Left lobe of liver (tissue), 2 donors: ENCODE data around the gene C3orf49. TPM values are rescaled to one million over a fixed set of nuclear protein-coding genes. Genes with fewer than 3 reads are reported as not detected.

Experiments used
- ATAC-seq: fragments of 200-7000 bp; cut with Tn5 transposase; one replicate; pipeline ENCODE4 v1.9.1; 2020; ENCODE audit warnings: mild to moderate bottlenecking, moderate library complexity
- DNase-seq: peaks from one replicate; pipeline ENCODE4 v3.0.0-alpha.2; 2020; ENCODE audit warnings: low spot score
- total RNA-seq: library from RNA; stranded (reverse); gene quantifications from one replicate; pipeline ENCODE4 v1.2.1, GENCODE V29; 2021
- donor health status: DM: no; HTN: no; CAD: no; lungs with moderate emphysema.
- donor health status: DM: no; HTN: yes; CAD: no.

The C3orf49 gene
- total RNA-seq, 1 donor from 2014 or later, result not detected

DNA sequence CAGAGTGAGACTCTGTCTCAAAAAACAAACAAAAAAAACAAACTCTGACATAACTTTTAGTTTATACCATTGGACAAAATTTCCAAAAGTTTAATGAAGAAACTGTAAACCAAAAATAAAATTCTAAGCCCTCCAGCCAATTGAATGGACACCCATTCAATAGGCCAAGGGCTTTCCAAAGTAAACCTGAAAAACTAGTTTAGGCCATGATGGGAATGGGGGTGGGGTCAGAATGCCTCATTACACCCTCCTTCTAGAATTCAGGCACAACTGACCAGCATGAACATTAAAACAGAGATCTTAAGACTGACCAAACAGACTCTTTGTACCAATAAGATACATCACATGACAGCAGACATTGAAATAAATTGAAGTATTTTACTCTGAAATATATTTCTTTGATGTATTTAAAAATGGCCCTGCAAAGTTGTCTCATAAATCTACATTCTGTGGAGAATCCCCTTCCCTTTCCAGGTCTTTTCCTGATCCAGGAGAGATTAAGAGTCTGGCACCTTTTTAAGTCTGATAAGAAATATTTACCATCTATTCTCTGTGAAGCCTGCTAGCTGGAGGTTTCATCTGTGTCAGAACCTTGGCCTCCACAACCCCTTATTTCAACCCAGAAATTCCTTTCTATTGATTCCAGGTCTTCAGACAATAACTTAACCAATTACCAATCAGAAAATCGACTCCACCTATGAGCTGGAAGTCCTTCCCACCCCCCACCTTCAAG lies 28.8 kb downstream of the C3orf49 start:
- no peak for ATAC-seq
- no peak for DNase-seq

DNA sequence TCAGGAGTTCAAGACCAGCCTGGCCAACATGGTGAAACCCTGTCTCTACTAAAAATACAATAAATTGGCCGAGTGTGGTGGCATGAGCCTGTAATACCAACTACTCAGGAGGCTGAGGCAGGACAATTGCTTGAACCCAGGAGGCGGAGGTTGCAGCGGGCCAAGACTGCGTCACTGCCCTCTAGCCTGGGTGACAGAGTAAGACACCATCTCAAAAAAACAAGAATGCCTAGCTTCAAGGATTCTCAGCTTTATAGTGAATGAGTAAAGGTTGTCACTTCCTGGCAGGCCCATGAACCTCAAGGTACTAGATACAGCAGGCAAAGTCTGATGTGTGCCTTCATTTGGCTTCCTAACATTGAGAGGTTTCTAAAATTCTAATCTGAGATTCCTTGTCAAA lies 30.1 kb downstream of the C3orf49 start:
- ATAC-seq, result no peak
- DNase-seq, result no peak

DNA sequence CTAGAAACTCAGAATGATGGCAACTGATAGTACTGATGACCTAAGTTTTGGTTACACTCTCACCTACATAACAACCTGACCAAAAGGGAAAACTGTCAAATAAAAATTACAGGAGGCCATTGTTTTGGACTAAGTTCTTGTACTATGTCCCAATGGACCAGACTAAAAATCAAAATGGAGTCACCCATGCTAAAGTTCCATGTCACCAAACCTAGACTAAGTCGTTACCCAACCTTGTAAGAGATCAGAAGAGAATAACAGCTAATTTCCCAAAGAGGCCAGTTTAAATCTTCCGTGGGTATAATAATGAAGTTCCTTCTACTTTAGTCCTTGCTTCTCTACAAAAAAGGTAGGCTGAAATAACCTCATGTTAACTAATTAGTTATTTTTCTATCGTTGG lies 32.2 kb downstream of the C3orf49 start:
- ATAC-seq (no peak), DNase-seq (no peak)

DNA sequence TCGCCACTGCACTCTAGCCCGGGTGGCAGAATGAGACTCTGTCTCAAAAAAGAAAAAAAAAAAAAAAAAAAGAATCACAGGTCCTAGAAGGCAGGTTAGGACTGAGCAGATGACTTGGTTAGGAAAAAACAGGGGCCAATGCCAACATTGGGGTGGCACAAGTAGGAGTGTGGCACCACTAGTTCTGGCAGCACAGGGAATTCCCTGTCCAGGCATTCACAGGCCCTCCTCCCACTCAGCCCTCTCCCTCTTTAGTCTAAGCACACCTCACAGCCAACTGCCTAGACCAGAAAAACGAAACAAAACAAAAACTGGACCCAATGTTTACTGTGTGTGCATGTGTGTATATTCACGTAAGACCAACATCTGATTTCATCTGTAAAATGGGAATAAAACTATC lies 34.0 kb downstream of the C3orf49 start:
- no peak for DNase-seq
- no peak for ATAC-seq

DNA sequence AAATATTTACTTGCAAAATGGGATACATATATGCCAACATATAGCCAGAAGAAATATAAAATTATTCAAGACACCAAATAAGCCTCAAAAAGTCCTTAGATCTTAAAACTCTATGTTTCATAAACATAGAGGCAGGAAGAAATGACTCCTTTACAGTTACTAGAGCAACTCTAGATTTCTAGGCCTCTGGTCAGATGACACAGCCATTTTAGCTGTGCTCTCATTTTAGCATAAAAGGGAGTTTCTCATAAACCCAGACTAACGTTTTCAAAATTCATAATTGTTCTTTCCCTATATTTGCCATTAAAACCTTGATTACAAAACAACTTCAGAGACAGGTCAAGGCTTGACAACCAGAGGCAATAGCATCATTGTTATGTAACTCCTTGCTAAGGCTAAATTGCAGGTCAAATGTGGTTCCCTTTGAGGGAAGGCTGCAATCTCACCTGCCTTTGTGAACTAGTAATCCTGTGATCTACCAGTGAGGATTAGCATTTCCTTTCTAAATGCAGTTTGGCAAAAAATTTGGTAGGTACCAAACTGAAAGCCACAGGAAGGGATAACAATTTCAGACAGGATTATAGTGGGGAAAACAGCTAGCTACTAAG lies 36.3 kb downstream of the C3orf49 start:
- DNase-seq, result no peak
- ATAC-seq, result peak; percentile 82

DNA sequence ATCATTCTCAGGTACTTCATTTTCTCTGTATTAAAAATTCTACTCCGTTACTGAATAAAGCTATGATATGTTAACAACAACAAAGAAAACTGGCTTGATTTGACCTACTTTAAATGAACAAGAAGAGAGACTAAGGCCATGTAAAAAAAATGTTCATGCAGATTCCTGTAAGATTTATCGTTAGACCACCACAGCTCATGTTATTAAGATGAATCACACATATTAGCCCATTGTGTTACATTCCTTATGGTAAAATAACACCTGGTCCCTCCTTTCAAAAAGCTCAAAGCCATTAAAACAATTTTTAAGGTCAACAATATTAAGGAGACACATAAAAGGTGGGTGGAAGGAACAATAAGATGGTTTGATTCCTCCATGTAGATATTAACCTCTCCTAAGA lies 38.2 kb downstream of the C3orf49 start:
- no peak for DNase-seq
- no peak for ATAC-seq

DNA sequence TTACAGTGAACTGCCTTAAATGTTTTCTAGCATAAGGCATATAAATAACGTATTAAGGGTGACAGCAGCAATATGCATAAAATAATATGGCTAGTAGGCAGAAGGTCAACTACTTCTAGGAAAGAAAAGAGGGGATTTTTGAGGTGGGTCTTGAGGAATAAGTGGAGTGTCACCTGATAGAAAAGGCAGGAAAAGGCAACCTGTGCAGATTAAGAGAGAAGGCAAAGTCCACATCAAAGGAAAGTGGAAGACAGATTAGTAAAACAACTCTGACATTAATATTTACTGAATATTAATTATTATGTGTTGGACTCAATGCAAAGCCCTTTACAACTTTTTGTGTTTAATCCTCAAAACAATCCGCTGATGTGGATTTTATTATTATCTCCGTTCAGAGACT lies 41.7 kb downstream of the C3orf49 start:
- DNase-seq (no peak), ATAC-seq (no peak)

DNA sequence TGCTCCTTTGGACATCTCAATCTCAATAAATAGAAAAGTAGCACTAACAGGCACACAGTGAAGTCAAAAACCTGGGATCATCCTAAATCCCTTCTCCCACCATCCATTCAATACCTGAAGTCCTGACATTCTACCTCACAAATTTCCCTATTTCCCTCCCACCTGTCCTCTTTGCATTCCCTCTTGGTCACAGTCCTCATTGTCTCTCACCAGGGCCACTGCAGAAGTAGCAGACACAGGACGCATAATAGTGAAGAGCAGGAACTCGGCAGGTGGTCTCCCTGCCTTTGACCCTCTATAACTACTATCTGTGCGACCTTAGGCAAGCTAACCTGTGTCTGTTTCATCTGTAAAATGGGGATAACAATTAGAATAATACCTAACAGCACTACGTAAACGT lies 42.2 kb downstream of the C3orf49 start:
- DNase-seq (no peak), ATAC-seq (no peak)

DNA sequence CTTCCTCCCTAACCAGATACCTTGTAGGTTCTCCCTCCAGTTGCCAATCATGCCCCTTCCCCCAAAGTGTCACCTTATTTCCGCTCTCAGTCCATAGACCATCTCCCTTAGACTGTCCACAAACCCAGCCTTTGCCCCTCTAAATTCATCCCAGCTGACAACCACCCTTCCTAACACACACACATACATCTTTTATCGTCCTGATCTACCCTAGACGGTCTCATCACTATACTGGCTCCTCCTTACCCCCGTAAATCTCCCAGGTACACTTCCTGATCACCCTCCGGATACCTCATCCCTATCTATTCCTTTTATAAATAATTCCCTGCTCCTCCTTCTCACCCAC lies 43.7 kb downstream of the C3orf49 start:
- no peak for DNase-seq
- no peak for ATAC-seq

DNA sequence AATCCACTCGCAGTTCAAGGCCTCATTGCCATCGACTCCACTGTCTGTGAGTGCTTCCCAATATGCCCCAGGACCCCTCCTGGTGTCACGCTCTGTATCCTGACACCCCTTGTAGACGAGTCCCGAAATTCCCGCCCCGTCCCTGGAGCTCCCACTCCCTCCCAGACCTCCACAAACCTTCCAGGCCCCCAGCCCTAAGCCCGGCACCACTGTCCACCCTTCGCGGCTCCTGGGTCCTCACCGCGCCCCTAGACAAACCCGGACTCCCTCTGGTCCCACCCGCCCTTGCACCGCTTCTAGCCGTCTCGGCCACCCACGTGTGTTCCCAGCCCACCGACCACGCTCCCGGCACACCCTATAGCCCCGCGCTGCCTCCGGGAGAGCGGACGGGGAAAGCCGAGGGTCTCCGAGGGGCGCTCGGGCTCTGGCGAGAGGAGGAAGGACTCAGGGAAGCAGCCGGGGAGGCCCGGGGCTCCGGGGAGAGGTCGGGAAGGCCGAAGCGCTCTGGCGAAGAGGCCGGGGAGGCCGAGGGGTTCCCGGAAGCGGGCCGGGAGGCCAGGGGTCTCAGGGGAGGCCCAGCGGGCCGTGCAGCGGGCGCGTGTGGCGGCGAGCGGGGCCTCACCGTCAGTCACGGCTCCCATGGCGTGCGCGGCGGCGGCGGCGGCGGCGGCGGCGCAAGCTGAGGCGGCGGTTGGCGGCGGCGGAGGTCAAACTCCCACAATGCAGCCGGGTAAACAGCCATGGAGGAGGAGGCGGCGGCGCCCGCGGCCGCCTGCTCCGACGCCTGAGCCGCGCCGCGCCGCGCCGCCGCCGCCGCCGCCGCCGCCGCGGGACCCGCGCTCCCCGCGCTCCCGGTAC lies 44.3 kb downstream of the C3orf49 start, which contains the start of the genes ATXN7 and THOC7:
Gene ATXN7 (plus strand): TSS at position 718 of the 858 bp plus-strand sequence. CDS start 48,732 bp downstream, outside the sequence.
Gene THOC7 (minus strand): TSS at position 656 of the 858 bp plus-strand sequence. CDS start 15 bp downstream, at position 641.
- ATAC-seq (peak; percentile 87), DNase-seq (peak; percentile 81)

DNA sequence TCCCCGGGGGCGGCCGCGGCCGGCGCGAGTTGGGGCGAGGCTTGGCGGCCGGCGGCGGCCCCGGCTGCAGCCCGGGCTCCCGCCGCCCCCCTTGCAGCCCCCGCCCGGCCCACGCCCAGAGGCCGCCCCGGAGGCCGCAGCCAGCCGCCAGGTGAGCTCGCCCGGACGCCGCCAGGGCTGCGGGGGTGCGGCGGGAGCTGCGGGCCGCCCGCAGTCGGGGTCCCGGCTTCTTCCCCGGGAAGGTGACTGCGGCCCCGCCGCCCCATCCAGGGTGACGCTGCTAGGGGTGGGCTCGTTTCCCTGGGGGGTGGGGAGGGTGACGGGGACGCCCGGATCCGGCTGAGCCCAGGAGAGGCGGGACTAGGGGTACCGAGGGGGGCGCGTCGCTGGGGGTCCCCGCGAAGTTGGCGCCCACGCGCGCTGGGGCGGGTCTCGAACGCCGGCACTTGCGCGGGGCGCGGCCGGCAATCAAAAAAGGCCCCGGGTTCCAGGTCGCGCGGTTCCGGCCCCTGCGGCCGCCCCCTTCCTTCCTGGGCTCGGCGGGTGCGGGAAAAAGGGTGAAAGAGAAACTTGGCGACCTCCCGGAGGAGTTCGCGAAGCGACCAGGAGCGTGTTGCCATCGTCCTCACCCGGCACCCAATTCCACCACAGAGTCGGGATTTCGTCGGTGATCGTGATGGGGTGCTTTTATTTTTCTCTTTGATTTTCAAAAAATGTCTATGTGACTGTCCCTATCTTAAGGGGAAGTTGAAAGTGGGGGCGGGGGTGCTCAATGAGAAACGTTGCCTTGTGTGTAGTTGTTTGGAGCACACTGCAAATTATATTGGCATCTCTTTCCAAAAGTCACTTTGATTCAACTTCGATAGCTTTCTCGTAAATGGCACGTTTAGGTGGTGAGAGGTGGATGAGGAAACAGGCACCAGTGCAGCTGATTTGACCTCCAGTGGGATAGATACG lies 45.2 kb downstream of the C3orf49 start:
- ATAC-seq (peak; percentile 76), DNase-seq (peak; percentile 63)

DNA sequence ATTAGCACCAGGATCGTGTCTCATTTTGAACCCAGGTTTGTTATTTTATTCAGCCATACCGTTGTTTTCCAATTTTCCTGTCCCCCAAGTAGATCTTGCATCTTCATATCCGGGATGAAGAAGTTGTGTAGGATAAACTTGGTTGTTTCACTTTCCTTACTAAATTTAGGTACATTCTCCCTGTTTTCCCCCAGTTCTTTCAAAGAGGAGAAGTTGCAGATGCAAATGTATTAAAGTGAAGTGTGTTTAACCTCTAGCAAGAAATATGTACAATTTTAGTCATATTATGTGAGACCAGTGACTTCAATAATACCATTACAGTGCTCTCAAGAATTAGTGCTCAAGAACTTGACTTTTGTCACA lies 45.8 kb downstream of the C3orf49 start:
- no peak for ATAC-seq
- DNase-seq, result no peak

DNA sequence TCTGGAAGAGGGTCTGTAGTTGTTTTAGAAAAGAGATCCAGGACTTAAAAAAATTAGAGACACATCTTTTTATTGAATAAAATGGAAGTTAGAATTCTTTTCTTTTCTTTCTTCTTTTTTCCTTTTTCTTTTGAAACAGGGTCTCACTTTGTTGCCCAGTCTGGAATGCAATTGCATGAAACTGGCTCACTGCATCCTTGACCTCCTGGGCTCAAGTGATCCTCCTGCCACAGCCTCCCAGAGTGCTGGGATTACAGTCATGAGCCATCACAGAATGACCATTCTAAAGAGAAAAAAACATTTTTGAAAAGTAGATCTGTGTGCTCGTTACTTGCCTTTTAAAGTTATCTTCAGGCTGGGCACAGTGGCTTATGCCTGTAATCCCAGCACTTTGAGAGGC lies 48.1 kb downstream of the C3orf49 start:
- ATAC-seq (no peak), DNase-seq (no peak)

DNA sequence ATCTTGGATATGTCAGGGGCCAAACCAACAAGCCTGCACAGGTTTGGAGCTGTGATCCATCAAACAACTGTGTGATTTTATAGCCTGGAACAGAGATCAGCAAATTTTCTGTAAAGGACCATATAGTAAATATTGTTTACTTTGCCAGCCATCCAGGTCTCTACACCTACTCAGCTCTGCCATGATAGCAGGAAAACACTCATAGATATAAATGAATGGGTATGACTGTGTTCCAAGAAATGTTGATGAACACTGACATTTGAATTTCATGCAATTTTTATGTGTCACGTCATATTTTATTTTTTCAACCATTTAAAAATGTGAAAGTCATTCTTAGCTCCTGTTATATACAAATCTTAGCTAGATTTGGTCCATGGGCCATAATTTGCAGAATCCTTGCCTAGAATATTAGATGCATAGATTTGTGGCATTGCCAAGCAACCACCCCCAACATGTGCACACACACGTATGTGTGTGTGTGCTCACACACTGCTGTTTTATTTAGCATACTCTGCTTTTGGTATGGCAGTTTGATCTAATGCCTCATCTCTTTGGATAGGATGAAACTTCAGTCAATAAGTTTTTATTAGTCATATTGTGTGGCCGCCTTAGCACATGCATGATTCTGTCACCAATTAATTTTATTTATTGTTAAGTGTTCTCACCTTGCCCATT lies 51.0 kb downstream of the C3orf49 start:
- ATAC-seq, result no peak

DNA sequence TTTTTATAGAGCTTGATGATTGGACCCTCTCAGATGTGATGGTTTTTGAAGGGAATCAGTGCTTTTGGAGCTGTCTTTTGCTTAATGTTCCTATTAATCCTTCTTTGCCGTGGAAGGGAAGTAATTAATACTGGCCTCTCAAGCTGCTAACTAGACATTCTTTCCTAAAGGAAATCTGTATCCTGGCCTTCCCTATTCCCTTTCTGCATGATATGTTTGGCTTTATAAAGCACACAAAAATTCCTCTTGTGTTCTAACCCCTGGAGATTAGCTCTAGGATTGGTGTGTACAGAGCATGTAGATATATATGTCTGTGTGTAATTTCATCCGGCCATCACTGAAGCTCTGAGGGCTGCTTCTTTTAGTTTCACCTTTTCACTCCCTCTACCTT lies 51.5 kb downstream of the C3orf49 start:
- DNase-seq, result no peak
- no peak for ATAC-seq

More for the DNA sequence above, 51.0 kb downstream of the C3orf49 start:
- DNase-seq, result no peak

DNA sequence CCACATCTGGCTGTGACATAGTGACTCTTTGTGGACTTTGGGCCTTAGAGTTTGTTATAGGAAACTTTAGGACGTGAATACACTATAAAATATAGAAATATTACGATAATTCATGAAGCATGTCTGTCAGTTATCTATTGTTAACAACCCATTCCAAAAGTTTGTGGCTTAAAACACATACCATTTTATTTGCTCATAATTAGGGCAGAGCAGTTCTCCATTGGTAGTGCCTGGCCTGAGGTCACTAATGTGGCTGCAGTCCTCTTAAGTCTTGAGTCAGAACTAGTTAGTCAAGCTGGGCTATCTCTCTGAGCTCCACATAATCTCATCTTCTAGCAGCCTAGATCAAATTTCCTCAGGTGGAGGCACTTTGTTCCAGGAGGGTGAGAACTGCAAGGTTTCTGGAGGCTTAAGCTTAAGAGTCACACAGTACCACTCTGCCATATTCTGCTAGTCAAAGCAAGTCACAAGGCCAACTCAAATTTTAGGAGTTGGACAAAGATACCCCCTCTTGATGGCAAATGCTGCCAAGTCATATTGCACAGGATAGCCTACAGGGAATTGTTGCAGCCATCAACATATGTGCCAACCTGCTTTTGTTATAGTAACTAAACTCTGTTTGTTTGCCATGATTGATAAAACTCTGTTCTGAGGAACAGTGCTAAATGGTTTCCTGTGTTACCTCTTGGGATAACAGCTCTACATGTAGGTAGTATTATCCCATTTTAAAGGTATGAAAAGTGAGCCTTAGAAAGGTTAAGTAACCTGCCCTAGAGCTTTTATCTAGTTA lies 53.2 kb downstream of the C3orf49 start:
- DNase-seq (no peak), ATAC-seq (no peak)

DNA sequence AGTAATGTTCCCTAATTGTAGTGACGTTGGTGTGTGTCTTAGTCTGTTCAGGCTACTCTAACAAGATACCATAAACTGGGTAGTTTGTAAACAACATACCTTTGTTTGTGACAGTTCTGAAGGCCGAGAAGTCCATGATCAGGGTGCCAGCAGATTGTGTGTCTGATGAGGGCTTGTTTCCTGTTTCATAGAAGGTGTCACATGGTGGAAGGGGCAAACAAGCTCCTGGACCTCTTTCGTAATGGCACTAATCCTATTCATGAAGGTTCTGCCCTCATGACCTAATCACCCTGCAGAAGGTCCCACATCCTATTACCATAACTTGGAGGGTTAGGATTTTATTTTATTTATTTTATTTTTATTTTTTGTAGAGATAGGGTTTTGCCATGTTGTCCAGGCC lies 55.7 kb downstream of the C3orf49 start:
- no peak for ATAC-seq
- no peak for DNase-seq

DNA sequence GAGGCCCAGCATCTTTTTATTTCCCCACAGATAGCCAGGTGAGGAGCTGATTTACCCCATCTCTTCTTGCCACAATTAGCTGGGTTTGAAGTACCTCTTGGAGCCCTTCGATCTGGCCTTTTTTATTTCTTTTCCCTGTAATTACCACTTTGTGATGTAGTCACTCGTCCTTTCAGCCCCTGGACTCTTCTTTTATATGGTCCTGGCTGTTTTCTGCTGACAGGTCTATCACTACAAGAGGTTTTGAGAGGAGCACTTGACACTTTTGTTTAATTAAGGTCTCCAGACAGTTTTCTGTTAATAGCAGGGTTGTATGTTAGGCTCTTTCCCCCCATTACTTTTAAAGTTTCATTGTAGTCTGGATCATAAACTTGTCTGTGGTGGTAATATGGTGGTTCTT lies 56.4 kb downstream of the C3orf49 start:
- DNase-seq, result no peak
- no peak for ATAC-seq

DNA sequence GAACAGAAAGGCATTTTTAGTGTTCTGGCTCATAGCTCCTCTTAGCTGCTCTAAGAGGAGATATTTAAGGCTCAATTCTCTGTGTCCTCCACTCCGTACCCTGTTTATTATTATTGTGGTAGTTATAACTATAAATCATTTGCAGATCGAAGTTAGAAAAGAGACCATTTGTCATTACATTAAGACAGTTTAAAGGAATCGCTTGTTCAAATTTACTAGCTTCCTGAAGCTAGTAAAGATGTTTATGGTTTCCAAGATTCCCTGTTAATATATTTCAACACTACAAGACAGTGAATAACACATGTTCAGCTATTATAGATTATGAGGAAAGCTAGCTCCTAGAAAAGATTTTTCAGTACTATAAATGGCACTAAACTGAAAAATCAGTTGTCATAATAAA lies 57.2 kb downstream of the C3orf49 start:
- no peak for ATAC-seq

More for the DNA sequence above, 57.2 kb downstream of the C3orf49 start:
- DNase-seq, result no peak
